C4-2B (cell line): ENCODE measurements around the gene SNX7.

Experiments
- H3K27ac ChIP-seq: fragments of 450-650 bp; 2 replicates; pipeline ENCODE4 v1.5.1; 2017
- CTCF ChIP-seq: fragments of 450-650 bp; conservative IDR thresholded peaks from 2 replicates; pipeline ENCODE4 v1.5.1; 2017; ENCODE audit warnings: mild to moderate bottlenecking
- ZFX ChIP-seq: fragments of 450-650 bp; IDR thresholded peaks from 2 replicates; pipeline ENCODE4 v1.6.1; 2017

SNX7 gene

DNA sequence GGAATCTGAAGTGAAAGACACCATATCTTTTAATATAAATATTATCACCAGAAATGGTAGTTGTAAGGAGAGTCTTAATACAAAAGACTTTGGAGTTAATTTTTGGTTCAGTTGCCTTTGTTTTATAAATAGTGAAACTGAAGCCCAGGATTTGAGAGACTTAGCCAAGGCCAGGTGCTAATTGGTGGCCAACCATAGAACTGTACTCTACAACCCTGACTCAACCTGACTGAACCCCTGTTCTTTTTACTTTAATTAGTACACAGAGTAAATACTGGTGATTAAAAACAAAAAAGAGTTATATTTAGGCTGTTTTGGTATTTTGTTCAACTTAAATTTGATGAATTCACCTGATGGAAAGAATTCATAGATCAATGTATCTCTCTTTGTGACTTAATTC, 76.3 kb downstream of the SNX7 start:
- no peak overlapping the region for H3K27ac ChIP-seq
- TF ChIP-seq CTCF (no peak), ZFX (no peak)

DNA sequence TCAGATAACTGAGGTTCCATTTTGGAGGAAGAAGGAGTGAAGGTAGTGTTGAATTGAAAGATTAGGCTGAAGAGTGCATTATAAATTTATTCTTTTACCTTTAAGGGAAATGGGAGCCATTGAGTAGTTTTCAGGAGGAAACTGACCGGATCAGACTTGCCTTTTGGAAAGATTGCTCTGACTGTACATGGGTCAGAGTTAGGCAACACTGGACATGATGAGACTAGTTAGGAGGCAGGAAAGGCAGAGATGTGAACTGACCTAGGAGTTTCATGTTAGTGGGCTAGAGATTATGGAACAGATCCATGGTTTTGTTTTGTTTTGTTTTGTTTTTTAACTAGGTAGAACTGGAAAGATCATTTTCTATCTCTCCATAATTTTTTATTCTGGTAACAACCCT, 78.2 kb downstream of the SNX7 start:
- no peak for TF ChIP-seq CTCF
- TF ChIP-seq ZFX, result no peak
- H3K27ac ChIP-seq, result no peak overlapping the region

DNA sequence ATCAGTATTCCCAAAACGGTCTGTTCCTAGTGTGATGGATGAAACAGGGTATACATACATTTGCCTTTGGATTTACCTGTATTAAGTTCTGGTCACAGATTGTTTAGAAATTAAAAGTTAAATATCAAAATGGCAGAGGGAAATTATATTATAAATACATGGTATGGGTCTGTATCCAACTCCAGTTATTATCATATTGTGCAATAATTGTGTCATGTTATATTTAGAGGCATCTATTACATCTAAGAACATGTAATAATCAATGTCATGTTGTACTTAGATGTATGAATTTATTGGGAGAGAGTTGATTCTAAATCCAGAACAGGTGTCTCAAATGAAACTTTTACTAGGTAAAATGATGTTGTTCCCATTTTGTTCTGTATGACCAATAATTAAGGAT, 79.6 kb downstream of the SNX7 start:
- H3K27ac ChIP-seq, result no peak overlapping the region
- TF ChIP-seq ZFX, result no peak

DNA sequence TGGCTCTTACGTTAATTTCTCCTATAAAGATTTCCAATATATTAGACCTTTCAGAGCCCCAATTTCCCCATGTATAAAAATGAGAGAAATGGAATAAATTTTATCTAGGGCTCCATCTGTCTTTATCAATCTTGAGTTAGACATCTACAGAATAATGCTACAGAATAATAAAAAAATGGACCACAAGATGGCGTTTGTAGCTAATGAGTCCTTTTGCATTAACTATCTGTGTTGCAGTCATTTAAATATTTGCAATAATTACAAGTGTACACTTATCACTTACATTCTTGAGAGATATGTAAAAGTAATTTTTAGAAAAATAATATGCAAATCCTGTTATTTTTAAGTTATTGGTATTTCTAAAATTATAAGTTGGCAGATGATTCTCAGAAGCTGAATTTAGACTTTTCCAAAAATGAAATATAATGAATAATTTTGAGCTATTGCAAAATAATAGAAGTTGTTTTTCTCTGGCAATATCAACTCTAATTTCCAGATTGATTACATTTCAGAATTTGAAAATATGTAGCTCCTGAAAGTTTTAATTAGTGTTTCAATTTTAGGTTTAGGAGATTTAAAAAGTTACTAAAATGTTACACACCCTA, 87.7 kb downstream of the SNX7 start:
- TF ChIP-seq ZFX, result no peak
- peak; percentile 75 for TF ChIP-seq CTCF

GRCh38 chr1:98754176-98754575, 92.7 kb downstream of the SNX7 start:
- H3K27ac ChIP-seq, result no peak overlapping the region
- TF ChIP-seq ZFX, result no peak
- no peak for TF ChIP-seq CTCF

More for the DNA sequence above, 87.7 kb downstream of the SNX7 start:
- no peak overlapping the region for H3K27ac ChIP-seq

- H3K27ac ChIP-seq, result no peak overlapping the region
- TF ChIP-seq CTCF (peak; percentile 30), ZFX (no peak)
Observed at GRCh38 chr1:98761219-98761865, 99.8 kb downstream of the SNX7 start.

DNA sequence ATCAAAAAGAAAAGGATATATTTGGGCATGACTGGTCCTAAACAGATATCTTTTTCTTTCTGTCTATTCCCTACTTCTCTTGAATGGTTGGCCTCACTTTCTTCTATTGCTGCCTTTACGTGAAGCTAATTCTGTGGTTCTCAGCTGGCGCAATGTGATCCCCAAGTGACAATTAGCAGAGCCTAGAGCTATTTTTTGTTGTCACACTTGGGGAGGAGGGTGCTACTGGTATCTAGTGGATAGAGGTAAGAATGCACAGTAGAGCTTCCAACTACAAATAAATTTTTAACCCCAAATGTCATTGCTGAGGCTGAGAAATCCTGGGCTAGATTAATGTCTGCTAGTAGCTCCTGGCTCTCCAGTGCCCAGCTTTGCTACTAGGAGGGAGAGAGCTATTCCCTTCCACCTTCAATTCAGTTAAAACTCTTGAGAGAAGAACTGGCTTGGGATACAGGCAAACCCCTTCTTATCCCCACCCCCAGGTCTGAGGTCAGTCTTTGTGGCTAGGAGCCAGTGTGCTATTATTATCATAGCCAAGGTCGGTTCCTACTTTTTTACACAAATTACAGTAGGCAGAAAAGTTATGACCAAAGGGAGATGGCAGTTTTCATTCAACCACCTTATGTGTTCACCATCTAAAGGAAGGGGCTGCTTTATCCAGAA, 102.1 kb downstream of the SNX7 start:
- TF ChIP-seq CTCF (no peak), ZFX (no peak)
- no peak overlapping the region for H3K27ac ChIP-seq

DNA sequence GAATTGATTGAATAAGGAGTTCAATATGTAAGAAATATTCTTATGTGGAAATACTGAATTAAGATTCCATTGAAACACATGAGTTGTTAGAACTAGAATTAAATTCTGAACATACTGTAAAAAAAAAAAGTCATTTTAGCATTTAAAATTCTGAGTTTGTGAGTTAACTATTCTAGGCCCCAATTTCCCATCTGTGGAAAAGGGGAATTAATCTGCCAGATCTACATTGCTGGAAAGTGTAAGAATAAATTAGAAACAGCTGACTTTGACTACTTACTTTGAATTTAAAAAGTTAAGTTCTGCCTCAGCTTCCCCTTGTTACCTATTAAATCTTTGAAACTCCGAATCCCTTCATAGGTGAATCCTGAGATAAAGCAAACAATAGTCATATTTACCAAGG, 103.0 kb downstream of the SNX7 start:
- no peak for TF ChIP-seq ZFX
- TF ChIP-seq CTCF, result no peak
- no peak overlapping the region for H3K27ac ChIP-seq
